ENCODE results near the gene ZNF217.
"Not testable (repeated sequence)": the region's sequence is repeated elsewhere in the genome, so short reads cannot be mapped to it uniquely, and the experiment has no call there.

The ZNF217 gene

DNA sequence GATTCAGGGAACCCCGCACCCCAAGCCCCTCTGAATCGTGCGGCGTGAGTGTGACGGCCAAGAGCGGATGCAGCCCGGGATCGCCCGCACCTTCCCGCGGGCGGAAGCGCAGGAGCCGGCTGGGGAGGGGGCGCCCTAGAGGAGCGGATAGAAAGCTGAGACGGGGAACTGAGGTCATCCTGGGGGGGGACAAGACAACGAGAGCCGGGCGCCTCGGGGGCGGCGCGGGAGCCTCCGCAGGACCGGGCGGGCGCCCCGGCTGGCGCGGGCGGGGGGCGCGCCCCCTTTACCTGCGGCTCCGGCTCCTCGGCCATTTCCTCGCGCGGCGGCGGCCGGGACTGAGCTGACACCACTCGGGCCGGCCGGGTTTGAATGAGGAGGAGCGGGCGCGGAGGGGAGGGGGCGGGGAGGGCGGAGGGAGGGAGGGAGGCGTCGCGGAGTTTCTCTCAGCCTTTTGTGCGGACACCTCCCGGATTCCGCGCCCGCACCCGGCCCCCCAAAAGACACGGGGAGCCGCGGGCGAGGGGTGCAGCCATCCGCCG, at the start of gene ZNF217:
Gene ZNF217, minus strand, starts transcription at position 374 of the 542 bp plus-strand sequence. CDS start 11,013 bp downstream, outside the sequence.
- DNase-seq = peak; percentile 68

DNA sequence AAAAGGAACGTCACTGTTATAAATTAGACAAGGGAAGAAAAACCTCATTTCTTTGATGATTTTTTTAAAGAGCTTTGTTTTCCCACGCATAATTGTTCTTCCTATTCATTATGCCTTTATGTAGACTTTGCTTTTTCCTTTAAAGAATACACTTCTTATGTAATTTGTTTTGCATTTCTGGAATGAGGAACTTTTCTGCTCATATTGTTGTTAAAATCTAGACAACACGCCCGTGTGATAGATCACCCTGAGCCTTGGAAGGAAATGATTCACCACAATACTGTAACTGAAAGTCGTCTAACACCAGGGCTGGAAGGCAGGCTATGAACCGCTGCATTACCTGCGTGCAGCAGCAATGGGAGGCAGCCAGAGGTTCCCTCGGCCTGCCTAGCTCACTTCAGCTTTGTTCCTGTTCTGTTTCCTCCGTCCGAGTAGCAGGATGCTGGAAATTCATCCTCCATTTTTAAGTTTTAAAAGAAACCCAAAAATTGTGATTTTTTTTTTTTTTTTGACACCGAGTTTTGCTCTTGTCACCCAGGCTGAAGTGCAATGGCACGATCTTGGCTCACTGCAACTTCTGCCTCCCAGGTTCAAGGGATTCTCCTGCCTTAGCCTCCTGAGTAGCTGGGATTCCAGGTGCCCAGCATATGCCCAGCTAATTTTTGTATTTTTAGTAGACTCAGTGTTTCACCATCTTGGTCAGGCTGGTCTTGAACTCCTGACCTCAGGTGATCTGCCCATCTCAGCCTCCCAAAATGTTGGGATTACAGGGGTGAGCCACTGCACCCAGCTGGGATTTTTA, 49.6 kb upstream of the ZNF217 start:
- peak; percentile 68 for DNase-seq

DNA sequence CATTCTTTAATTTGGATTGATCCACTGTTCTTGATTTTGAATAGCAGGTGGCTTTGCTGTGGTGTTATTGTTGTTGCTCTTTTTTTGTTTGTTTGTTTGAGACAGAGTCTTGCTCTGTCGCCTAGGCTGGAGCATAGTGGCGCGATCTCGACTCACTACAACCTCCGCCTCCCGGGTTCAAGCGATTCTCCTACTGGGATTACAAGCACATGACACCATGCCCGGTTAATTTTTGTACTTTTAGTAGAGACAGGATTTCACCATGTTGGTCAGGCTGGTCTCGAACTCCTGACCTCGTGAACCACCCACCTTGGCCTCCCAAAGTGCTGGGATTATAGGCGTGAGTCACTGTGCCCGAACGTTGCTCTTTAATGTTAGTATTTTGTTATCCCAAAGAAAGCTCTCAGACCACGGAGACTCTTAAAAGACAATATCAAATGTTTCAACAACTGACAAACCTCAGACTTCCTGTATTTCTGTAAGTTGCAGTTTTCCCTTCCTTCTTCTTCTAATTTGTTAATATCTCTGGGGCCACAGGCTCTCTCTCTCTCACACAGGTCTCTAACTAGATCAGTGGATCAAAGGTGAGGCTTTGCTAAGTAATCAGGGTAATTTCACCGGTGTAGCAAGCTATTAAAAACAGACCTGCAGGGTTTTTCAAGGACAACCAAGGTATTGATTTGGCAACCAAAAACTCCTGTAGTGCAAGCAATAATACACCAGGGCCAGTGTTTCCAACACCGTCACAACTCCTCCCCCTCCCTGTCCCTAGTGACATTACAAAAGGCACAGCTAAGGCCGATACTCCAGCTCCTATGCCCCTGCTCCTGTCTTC, 48.8 kb upstream of the ZNF217 start:
- DNase-seq = peak; percentile 18

DNA sequence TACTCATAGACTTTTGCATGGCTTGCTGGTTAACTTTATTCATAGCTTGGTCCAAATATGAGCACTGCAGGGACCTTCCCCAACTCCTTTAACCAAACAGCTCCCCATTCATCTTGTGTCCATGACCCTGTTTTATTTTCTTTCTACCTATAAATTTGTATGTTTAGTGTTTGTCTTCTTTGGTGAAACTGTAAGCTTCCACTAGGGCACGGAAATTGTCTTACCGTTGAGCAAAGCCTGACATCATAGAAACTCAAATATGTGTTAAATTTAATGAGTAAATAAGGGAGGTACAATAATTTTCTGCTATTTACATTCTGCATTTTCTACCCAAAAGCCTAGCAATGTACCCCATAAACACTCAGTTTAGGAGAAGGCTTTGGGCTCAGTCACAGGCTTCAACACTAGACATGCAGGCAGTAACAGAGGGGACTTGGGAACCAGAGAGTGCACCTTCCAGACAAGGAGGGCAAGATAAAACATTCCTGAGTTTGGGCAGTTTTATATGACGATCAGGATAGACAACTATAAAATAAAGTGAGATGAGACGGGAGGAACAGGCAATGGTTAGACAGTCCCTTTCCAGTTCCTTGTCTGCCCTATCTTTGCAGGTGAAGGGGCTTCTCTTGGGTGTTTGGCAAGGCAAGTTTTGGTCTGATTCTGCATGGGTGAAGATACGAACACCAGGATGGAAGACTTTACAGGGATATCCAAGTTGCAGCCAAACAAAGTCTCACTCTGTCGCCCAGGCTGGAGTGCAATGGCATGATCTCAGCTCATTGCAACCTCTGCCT, 46.2 kb upstream of the ZNF217 start:
- no peak for DNase-seq

DNA sequence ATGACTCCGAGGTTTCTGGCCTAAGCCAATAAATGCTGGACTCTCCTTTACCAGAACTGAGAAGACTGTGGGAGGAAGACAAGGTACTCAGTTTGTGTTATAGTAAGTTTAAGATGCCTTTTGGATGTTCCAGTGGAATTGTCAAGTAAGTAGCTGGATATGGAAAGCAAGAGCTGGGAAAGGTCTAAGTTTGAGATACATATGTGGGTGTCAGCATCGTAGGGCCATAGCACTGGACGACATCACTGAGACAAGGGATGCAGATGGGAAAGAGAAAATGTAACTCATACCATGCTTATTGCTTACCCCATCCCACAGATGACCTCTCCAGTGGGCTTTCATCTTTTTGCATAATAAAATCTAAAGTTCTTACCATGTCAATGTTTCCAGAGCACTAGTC, 45.5 kb upstream of the ZNF217 start:
- no peak for DNase-seq

DNA sequence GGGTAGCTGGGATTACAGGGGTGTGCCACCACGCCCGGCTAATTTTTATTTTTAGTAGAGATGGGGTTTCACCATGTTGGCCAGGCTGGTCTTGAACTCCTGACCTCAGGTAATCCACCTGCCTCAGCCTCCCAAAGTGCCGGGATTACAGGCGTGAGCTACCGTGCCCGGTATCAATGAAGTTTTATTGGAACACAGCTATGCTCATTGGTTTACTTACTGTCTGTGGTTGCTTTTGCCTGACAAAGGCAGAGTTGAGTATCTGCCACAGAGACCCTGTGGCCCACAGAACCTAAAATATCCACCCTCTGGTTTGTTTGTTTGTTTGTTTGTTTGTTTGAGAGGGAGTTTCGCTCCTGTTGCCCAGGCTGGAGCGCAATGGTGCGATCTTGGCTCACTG, 43.7 kb upstream of the ZNF217 start:
- DNase-seq = not testable (repeated sequence)

DNA sequence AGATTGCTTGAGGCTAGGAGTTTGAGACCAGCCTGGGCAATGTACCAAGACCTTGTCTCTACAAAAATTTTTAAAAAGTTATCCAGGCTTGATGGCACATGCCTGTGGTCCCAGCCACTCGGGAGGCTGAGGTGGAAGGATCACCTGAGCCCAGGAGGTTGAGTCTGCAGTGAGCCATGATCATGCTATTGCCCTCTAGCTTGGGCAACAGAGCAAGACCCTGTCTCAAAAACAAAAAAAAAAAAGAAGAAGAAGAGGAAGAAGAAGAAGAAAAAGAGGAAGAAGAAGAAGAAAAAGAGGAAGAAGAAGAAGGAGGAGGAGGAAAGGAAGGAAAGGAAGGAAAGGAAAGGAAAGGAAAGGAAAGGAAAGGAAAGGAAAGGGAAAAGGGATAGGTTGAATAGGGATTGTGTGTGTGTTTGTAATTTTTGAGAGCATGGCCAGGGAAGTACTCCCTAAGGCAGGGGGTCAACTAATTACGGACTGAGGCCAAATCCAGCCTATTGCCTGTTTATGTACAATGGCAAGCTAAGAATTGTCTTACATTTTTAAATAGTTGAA, 43.0 kb upstream of the ZNF217 start:
- DNase-seq = no peak

DNA sequence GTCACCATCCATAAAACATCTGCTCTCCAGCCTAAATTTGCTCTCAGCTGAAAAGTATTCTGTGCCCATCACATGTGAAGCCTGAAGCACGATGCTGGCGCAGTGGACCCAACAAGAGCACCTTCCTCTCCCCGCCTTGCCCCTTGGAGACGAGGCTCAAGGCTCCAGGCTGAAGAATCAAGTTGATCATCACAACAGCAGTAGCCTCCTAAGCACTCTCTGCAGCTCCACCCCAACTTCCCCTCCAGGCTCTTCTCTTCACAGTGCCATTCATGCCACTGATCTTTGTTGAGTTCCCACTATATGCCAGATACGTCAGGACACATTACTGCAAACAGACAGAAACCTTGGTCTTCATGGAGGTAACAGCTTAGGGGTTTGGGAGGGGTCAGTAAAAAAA, 41.6 kb upstream of the ZNF217 start:
- DNase-seq = no peak

DNA sequence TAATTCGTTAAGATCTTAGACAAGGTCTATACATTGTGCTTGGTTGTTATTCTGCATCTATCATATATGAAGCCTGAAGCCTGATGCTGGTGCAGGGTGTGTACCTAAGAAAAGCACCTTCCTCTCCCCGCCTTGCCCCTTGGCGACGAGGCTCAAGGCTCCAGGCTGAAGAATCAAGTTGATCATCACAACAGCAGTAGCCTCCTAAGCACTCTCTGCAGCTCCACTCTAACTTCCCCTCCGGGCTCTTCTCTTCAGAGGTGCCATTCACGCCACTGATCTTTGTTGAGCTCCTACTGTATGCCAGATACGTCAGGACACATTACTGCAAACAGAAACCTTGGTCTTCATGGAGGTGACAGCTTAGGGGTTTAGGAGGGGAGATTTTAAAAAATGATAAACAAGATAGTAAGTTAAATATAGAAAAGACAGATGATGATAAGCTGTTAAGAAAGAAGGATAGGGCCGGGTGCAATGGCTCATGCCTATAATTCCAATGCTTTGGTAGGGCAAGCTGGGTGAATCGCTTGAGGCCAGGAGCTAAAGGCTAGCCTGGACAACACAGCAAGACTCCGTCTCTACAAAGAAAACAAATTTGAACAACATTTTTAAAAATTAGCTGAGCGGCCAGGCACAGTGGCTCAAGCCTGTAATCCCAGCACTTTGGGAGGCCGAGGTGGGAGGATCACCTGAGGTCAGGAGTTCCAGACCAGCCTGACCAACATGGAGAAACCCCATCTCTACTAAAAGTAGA, 38.4 kb upstream of the ZNF217 start:
- no peak for DNase-seq

DNA sequence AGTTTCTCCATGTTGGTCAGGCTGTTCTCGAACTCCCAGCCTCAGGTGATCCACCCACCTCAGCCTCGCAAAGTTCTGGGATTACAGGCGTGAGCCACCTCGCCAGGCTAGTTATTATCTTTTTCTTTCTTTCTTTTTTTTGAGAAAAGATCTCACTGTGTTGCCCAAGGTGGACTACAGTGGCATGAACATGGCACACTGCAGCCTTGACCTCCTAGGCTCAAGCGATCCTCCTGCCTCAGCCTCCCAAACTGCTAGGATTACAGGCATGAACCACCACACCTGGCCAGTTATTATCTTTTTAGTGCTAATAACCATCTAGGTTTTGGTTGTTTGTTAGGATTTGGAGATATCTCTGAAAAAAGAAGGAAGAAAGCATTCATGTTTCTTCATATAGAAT, 35.8 kb upstream of the ZNF217 start:
- no peak for DNase-seq

DNA sequence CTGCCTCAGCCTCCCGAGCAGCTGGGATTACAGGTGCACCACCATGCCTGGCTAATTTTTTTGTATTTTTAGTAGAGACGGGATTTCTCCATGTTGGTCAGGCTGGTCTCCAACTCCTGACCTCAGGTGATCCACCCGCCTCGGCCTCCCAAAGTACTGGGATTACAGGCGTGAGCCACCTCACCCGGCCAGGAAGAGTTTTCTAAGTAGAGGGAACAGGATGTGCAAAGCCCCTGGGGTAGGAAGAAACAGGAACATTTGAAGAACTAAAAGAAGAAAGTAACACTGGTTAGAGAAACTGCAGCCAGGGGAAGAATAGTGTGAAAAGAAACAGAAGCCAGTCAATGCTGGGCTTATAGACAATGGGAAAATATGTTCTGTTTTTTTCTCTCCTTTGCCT, 35.1 kb upstream of the ZNF217 start:
- not testable (repeated sequence) for DNase-seq

DNA sequence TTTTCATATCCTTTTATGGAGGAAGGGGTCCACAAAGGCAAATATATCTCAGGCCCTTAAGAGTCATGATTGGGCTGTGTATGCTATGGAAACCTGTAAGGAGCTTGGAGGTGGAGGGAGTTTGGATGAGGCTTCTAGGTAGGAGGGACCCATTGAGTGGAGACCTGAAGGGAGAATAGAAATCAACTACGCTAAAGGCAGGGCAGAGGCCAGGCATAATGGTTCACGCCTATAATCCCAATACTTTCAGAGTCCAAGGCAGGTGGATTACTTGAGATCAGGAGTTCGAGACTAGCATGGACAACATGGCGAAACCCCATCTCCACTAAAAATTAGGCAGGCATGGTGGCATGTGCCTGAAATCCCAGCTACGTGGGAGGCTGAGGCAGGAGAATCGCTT, 34.4 kb upstream of the ZNF217 start:
- DNase-seq = no peak

DNA sequence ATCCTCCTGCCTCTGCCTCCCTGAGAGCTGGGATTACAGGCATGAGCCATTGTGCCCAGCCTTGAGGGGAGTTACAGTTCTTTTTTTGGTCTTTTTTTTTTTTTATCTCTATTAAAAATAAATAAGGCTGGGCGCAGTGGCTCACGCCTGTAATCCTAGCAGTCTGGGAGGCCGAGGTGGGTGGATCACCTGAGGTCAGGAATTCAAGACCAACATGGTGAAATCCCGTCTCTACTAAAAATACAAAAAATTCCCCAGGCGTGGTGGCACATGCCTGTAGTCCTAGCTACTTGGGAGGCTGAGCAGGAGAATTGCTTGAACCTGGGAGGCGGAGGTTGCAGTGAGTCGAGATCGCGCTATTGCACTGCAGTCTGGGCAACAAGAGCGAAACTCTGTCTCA, 33.4 kb upstream of the ZNF217 start:
- DNase-seq = not testable (repeated sequence)

DNA sequence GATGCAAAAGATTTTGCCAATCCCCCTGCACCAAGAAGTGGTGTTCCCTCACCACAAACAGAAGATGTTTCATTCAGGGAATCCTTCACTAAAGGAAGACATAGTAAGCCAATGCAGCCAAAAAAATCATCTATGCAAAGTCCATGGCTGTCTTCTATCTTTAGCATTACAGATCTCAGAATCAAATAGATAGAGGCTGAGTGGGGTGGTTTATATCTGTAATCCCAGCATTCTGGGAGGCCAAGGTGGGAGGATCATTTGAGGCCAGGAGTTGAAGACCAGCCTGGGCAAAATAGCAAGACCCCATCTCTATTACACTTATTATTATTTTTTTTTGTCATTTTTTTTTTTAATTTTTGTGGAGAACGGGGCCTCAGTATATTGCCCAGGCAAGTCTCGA, 32.9 kb upstream of the ZNF217 start:
- DNase-seq = no peak

DNA sequence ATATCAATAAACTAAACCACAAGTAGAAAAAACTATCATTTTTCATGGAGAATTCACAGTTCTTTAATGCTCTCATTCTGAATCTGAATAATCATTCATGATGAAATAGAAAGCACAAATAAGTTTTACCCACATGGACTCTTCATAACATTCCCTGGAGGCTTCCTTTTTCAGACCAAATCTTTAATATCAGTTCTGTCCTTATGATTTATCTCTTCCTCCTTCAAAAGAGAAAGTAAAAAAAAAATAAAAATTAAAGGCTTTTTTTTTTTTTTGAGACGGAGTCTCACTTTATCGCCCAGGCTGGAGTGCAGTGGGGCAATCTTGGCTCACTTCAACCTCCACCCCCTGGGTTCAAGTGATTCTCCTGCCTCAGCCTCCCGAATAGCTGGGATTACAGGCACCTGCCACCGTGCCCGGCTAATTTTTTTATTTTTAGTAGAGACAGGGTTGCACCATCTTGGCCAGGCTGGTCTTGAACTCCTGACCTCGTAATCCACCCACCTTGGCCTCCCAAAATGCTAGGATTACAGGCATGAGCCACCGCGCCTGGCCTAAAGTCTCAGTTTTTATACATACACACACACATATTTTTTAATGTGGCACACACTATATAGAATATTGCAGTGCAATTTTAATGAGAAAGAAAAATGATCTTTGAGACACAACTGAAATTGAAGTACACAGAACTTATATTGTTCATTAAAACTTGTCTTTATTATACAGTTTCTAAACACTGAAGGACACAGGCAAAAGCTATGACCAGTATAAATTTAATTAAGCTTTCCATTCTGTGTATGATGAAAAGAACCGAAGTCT, 31.9 kb upstream of the ZNF217 start:
- DNase-seq = no peak

DNA sequence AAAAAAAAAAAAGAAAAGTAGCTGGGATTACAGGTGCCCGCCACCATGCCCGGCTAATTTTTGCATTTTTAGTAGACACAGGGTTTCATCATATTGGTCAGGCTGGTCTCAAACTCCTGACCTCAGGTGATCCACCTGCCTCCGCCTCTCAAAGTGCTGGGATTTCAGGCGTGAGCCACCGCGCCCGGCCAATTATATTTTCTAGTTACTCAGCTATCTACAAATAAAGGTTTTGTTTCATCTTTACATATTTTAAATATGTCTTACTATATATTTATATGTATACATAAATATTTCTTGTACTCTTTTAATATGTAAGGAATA, 31.2 kb upstream of the ZNF217 start:
- not testable (repeated sequence) for DNase-seq

DNA sequence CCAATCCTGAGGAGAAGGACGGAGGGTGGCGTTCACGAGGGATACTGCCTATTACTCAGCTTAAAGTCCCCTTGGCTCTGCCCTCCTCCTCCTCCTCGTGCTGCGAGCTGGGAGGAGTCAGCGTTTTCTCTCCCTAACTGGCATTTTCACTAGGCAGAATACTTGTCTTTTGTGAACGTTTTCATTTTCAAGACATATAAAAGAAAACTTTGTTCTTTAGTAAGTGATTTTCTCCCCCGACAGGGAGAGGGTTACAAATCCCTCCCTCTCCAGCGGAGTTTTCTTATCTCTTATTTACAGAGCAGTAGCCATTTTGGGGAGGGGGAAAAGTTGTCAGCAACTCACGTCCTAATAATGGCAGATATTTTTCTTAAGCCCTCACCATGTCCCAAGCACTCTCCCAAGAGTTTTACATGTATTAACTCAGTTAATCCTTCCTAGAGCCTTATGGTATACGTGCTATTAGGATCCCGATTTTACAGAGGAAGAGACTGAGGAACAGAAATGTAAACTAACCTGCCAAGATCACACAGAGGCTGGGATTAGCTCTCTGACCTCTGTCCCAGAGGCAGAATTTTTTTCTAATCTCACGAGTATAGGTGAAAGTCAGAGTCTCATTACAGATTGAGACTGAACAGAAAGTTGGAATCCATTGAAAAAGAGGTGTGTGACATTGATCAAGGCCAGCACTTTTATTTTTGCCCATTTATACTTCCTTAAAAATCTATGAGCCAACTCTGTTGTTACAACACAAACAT, 30.0 kb upstream of the ZNF217 start:
- peak; percentile 51 for DNase-seq

DNA sequence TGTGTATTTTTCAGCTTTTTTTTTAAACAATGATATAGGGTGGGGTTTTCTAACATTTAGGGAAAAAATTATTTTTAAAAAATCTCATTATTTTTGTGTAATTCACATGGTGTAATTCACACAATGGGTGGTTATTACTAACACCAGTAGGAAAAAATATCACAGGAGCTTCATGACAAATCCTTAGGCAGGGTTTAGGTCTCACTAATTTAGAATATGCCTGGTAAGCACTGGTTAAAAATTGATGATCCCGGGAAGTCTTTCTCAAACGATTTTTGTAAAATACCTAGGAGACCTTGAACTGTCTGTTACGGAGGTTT, 29.5 kb upstream of the ZNF217 start:
- no peak for DNase-seq

DNA sequence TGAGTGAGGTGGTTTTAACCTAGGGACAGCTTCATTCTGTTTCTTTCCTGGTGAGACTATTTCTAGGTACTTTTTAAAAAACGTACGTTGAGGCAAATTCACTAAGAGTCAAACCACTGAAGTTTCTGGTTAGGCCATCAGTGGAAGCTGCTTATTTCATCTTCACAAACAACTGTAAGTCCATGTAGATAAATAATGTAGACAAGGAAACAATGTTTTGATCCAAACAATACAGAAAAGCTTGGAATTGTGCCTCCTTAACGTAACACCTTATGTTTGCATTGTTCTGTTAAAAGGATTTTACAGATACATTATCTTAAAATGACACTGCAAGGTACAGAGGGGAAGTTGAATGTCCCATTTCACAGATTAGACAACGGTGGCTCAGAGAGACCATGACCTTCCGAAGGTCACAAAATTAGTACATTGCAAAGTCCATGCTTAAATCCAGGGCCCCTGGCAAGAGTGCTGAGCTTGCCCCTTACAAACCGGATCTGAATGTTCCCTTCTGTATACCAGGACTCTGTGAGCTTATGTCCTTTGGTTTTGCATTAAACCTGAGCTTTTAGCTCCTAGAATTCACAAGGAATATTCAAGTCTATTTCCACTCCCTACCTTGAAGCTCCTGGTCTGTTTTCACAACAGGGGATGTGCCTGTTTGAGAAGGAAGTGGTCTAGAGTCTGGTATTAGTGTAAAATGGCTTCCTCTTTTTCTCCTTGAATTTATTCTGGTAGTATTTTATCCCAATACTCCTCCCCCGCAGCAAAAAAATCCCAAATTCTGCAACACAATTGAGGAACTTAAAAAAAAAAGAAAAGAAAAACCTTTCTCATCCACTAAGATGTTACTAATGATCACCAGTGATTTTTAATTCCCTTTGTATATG, 28.9 kb upstream of the ZNF217 start:
- no peak for DNase-seq
